Cerebellar nuclear complex (tissue), 1 donor: ENCODE data around the gene ELOVL5.
A peak's percentile ranks its signal among the peaks of the same experiment; 100 is the strongest.
"Not testable (repeated sequence)": the region's sequence is repeated elsewhere in the genome, so short reads cannot be mapped to it uniquely, and the experiment has no call there.

Source experiments
- DNase-seq, 2 experiments: peaks; one replicate each; lab custom pipeline; 2025; lab: John Stamatoyannopoulos, UW

Gene ELOVL5

GRCh38 chr6:53304953-53305352 is 43.8 kb downstream of the ELOVL5 start:
- DNase-seq: not testable (repeated sequence)

DNA sequence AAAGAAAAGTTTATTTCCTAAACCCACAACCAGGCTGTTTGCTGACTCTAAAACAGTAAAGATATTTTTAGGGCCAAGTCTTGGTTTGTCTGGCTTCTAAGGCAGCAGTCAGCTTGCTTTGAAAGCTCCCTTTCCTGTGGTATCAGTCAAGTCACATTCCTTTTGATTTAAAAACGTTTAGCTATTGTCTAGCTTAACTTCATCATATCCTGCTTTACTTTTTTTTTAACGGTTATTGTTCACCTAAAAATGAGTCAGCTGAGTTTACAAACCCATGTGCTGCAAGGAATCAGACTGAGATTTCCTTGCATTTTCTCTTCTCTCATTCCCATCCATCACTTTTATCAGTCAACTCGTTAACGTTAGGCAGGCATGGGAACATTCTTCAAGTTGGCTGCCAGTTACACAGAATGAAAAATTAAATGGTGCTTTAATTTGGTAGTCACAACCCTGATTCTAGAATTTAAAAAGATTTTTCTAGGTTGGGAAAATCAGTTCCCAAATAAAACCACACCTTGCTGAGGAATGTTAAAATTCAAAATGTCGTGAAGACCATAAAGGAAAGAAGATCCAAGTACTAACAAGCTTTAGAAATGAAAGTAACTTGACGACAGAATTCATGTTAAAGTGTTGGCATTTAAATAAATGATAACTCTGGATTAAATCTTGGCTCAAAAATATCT is 45.9 kb downstream of the ELOVL5 start:
- no peak for DNase-seq

DNA sequence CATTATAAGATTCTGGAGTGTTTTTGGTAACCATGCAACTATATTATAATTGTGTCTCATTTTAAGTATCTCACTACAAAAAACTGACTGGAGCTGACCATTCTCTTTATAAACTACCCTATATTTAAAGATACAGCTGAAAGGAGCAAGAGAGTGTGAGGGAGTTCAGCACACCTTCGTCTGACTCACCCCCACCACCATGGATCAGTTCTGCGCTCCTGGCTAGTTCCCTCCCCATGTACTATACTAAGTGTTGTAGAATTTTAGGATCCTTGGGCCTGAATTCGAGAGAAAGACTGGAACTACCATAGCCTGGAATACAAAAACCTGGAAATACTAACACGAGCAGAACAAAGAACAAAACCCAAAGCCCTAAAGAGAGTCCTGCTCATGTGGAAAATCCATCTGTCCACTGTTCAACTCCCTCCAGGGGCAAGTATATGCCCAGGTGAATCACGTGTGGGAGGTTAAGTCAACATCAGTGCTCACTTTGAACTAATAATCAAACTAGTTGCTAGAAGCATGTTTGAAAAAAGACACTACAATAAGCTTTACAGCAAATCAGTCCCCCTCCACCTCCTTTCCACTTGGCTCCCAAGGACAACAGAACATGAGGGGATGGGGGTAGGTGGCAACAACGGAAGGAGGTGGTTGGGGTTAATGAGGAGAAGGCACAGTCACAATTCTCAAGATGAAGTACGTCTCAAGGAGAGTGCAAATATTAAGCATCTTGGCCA is 46.8 kb downstream of the ELOVL5 start:
- DNase-seq: no peak

DNA sequence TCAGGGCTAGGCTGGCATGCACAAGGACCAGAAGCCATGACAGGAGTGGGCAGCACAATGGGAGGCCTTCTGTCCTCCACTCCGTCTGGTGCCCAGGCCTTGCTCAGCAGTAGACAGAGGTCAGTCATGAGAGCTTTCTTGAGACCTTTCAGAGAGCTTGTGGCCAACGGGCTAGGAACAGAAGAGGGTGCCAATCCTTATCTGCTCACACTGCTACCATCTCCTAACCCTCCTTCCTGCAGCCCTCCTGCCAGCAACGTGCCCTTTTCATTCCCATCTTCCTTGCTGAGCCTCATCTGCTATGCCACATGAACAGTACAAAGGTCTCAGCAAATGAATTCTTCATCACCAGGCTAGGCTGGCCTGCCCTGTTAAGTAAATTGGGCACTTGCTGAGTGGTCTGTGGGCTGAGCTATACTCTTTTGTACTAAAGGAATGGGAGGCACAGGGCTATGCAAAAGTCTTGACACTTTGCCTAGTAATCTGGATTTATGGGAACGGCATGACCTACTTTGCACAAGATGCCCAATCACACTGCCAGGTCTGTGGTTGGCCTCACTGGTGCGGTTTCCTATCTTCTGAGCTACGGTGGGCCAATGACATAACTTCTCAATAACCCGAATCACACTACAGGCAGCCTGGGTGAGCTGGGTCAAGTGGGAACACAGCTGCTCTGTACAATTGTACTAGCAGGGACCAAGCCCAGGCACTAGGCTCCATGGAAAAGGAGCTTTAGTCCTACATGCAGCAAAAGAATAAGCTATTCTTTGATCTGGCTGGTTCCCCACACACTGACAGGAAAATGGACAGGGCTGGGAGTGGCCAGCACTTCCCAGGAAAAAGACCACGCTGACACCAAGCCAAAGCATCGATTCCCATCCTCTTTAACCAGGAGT is 47.8 kb downstream of the ELOVL5 start:
- DNase-seq: no peak

- DNase-seq: peak in 1 of 2 experiments; percentile 47
Measured at GRCh38 chr6:53299331-53300005, 49.3 kb downstream of the ELOVL5 start.

DNA sequence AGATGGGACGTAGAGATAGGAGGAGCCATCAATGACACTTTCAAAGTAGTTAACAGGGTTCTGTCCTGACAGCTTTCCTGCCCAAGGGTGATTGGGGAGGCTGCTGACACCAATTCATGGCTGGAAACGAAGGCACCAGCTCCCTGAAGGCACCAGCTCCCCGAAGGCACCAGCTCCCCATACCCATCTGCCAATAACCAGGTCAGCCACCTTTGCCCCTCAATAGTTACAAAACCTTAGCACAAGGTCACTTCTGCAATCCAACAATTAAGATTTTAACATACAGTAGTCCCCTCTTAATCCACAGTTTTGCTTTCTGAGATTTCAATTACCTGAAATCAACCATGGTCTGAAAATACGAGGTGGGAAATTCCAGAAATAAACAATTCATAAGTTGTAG is 51.7 kb downstream of the ELOVL5 start:
- no peak for DNase-seq

- DNase-seq: no peak
Measured at GRCh38 chr6:53295176-53295575, 53.6 kb downstream of the ELOVL5 start.

GRCh38 chr6:53294611-53295010 is 54.1 kb downstream of the ELOVL5 start:
- DNase-seq: no peak

DNA sequence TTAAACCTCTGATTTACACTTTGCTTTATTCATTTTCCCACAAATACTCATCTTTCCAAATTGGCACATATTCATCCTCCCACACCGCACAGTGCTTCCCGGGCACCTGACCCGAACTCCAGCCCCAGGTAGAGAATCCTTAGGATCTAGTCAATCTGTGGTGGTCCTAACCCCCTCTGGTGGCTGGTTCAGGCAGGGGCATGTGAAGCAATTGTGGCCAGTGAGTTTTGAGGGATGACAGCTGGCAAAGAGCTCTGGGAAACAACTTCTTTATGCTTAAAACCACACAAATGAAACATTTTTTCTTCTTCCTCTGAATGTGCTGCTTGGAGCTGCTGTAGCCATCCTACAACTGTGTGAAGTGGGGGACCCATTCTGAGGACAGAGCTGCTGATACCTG is 54.7 kb downstream of the ELOVL5 start:
- no peak for DNase-seq

DNA sequence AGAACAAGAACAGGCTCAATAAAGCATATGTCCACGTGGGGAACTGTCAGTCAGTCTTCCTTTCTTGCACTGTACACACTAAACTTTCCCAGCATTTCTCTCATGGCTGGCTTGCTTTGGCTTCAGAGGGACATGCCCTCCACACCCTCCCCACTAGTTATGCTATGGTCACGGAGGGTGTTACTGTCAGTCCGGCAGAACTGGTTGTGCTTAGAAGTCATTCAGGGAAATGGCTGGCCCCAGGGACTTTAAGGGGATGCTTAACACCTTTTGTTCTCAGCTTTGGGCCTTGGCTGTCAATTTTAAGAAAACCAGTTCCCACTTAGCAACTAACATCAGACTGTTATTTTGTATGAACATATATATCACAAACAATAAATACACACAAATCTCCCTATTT is 55.1 kb downstream of the ELOVL5 start:
- no peak for DNase-seq

- DNase-seq: no peak
Measured at GRCh38 chr6:53290537-53291510, 57.9 kb downstream of the ELOVL5 start.

DNA sequence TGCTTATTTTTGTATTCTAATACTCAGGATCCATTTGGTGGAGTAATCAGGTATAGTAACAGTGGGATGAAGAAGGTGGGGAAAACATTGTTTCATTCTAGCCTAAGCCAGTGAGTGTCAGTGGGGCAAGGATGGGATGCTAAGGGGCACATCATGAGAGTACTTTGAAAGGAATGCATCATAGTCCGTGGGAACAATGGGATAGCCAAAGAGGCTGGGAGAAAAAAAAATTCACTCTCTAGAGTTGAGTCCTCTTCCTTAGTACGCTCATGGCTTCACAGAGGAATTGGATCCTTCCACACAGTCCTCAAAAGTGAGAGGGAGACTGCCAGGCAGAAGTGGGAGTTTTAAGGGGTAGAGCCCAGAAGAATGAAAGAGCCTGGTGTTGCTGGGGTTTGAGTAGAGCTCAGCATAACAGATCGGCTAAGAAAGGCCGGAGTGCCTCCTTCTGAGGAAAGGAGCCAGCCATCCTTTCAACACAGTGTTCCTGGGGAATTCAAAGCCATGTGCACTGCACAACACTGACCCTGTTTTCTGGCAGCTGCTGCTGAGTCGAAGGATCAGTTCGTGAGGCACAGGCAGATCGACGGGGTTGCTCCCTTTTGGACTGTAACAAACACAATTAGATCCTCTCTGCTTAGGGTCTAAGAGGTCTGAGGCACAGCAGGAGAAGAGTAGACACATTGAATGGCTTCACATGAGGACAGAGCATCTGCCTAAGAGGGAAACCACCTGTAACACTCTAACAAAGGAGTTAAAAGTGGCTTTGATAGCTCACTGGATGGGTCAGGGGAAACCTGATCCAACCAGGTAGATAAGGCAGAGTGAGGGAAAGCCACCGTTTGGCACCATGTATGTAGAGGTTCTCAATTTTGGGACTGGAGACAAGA is 61.2 kb downstream of the ELOVL5 start:
- no peak for DNase-seq

DNA sequence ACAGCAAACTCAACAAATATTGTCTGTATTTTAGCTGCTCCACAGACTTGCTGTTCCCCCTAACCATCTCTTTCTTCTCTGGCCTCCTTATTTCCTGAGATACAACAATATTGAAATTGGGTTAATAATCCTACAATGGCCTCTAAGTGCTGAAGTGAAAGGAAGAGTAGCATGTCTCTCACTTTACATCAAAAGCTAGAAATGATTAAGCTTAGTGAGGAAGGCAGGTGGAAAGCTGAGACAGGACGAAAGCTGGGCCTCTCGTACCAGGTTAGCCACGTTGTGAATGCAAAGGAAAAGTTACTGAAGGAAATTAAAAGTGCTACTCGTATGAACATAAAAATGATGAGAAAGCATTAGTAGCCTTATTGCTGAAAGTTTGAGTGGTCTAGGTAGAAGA is 63.8 kb downstream of the ELOVL5 start:
- no peak for DNase-seq

DNA sequence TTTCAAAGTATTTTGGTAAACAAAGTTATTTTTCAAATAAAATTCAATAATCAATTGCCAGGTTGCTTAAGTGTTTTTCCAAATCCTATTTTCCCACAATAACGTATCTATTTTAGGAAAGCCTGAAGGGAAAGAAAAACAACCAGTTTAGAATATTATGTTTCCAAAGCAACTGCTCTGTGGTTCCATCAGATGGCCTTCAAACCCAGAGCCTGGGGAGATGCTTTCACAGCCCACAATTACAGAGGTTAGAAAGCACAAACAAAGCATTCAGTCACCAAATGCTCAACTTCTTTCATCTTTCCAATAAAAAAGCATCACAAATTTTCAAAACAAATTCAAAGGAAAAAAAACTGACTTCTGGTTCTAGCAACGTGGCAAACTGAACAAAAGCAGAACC is 66.0 kb downstream of the ELOVL5 start:
- no peak for DNase-seq

DNA sequence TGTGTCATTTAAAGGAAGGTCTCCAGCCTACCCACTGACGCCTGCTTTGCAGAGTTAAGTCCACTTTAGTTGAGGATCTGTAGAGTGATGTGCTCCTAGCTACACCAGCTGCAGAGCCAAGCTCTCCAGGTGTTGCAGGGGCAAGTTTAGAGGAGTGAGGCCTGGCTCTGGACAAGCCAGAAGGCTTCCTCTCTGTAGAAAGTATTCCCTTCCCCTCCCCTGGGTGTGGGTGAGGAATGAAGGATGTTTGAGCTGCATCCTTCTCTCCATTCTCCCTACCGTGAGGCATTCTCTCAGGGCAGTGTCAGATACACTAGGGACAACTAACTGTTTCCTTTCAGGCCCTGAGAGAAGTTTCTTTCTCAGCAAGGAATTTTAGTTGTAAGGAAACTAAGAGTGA is 66.5 kb downstream of the ELOVL5 start:
- no peak for DNase-seq

GRCh38 chr6:53281518-53282215 is 67.1 kb downstream of the ELOVL5 start:
- DNase-seq: no peak

DNA sequence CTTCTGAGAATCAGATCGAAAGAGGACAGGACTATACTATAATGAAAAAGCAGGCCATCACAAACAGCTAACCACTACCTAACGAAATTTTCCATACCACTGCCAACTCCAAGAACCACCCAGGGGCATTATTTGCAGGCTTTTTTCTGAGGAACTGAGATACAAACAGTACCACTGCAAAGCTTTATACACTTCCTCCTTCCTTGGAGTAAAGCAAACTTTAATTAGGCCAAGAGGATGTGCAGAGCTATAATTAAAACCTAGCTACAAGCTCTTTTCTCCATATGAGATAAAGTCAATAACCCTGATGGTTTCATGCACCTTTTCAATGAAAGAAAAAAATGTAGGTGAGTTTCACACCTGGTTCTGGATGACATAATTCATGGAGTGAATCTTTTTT is 68.5 kb downstream of the ELOVL5 start:
- no peak for DNase-seq

GRCh38 chr6:53279293-53279692 is 69.5 kb downstream of the ELOVL5 start:
- no peak for DNase-seq

DNA sequence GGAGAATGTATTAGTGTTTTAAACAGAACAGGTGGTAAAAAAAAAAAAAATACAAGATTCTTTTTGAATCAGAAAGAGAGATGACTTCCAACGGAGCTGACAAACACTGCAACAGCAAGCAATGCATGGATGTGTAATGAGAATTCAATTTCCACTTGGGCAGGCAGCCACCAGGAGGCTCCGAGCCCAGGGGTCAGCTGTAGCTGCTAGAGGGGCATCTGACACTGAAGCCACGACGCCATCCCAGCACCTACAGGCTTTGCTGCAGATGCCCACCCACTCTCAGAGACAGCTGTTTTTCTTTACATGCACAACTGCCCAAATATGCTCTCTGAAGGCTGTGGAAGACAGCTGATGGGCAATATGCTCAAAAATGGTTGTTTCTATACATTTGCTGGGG is 75.4 kb downstream of the ELOVL5 start:
- no peak for DNase-seq
